HG02610 (cell line): Measurements from ENCODE around the gene P2RX1.

ENCODE experiments used
- ATAC-seq: cut with Tn5 transposase; IDR thresholded peaks from one replicate; pipeline ENCODE4 v1.9.1; 2021; ENCODE audit warnings: mild to moderate bottlenecking, moderate library complexity; ENCODE audit not compliant: unreplicated experiment

Gene P2RX1

DNA sequence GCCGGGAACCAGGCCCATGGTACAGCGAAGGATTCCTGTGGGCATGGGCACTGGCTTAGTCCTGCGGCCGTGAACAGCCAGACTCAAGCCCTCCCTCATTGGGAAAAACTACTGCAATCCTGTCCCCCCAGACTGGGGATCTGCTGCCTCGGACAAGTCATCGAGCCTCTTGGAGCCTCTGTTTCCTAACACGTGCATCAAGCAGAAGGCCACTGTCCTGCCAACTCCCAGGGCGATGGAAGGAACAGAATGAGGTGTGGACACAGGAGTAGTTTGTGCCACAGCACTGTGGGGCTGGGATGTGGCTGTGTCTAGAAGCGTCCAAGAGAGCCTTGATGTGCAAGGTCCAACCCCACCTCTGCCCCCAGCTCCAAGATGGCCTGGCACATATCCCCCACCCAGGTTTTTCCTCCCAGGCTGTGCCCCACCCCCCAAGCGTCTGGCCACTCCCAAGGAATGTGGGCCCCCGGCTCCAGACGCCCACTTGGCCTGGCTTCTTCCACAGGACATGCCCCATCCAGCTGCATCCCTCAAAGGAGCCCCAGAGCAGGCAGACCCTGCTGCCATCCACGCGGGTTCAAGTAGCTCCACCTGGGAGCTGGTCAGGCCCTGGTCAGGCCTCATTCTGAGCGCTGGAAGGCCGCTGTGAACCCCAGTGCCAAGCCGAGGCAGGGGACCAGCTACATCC, 26.8 kb downstream of the P2RX1 start:
- ATAC-seq, result no peak

DNA sequence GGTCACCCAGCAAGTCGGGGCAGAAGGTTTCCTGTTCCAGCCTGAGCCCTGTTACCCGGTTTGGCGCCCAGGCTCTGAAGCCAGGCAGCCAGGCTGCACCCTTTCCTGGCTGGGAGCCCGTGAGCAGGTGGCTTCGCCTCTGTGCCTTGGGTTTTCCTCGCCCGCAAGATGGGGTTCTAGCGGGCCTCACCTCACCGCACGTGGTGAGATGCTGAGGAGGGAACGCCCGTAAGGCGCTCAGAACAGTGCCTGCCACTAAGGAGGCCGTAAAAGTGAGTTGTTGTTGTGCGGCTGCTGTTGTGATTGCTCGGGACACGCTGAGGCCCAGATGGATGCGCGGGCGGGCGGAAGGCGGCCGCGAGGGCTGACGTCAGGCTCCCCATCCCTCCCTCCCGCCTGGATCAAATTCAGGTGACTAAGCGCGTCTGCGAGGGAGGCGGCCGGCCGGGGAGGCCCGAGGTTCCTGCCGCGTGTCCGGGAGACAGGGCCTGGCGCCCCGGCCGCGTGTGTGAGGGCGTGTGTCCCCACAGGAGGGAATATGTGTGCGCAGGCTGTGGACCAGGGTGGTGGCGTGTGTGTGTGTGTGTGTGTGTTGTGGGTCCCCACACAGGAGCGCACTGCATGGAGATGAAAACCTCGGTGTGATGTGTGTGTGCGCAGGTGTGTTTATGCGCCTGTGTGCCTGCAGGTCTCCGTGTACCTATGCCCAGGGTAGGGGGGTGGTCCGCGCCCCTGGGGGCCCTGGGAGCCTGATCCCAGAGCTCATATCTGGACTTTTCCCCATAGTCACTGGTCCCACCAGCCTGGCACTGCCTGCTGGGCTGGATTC, 27.7 kb downstream of the P2RX1 start:
- no peak for ATAC-seq

DNA sequence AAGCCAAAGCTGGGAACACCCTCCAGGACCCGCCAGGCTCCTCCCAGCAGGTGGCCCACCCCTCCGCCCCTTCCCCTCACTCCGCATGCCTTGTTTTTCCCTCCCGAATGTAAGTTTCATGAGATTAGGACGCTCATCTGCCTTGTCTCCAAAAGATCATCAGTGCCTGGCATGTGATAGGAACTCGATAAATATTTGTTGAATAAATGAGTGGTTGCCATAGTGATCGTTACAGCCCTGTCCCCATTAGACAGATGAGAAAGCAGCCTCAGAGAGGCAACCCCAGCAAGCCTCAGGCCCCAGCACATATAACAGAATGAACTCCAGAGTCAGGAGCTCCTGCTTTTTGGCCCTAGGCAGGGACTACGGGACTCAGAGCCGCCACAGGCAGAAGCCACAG, 28.5 kb downstream of the P2RX1 start:
- no peak for ATAC-seq

DNA sequence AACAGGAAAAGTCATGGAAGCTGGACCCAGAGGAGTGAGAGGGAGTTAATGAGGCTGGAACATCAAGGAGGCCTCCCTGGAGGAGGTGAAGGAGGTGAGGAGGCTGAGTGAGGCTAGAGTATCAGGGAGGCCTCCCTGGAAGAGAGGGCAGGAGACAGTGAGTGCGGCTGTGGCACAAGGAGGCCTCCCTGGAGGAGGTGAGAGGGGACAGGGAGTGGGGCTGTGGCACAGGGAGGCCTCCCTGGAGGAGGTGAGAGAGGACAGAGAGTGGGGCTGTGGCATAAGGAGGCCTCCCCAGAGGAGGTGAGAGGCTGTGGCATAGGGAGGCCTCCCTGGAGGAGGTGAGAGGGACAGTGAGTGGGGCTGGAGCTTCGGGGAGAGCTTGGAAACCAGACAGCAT, 28.9 kb downstream of the P2RX1 start:
- ATAC-seq, result no peak

DNA sequence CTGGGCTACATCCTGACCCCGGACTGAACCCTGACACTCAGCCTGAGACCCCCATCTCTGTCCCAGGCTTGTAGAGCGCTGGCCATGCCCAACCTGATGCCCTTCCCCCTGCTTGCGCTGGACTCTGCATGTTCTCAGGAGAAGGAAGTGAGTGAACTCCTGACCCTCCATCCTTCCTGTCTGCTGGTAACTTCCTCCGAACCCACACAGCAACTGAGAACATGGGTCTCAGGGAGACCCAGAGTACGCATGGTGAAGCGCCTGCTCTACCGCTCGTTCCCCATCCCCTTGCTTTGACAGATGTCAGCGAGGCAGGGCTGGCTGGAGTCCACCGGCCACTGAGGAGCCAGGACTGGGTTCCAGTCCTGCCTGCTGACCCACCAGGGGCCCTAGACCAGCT, 29.5 kb downstream of the P2RX1 start:
- ATAC-seq, result no peak

DNA sequence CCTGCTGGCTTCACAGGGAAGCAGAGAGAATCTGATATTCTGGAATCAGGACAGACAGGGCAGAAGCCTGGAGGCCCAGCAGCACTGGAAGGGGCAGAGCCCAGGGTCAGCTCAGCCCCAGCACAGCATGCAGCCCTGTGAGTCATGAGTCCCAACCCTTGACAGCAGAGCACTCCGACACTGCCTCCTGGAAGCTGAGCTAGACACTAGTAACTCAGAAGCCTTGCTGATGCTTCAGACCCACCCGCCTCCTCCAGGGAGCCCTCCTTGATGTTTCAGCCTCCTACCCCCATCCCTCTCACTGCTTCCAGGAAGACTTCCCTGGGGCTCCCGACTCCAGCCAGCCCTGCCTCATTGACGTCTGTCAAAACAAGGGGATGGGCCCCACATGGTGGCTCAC, 30.3 kb downstream of the P2RX1 start:
- ATAC-seq, result no peak

DNA sequence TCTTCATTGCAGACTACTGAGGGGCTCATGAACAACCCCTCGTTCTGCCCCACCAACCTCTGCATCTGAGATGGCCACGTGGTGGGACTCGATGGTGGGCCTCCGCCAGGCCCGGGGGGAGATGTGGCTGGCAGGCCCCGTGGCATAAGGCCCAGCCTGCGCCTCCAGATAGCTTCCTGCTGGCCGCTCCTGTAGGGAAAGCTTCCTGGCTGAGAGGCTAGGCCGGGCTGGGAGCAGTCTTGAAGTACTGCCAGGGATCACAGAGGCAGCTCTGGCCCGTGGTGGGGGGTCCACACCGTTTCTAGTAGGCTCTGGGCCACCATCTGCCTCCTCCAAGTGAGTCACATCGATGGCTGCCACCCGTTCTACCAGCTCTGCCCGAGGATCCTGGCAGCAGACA, 31.0 kb downstream of the P2RX1 start:
- ATAC-seq, result no peak

DNA sequence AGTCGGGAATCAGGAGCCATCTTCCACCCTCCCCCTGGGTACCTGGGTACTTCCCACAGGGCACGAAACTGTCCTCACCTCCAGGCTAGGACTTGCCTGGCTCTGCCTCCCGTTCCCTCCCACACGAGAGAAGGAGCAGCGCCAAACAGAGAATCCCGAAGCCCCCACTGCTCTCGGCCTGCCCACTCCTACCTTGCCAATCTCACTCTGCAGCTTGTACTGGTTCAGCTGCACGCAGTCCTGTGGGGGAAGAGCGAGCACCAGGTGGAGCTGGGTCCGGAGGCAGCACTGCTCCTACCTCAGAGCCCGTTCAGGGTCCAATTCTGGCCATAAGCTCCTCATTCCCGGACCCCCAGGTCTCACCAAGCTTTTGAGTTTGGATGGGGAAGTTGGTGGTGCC, 32.1 kb downstream of the P2RX1 start:
- no peak for ATAC-seq

DNA sequence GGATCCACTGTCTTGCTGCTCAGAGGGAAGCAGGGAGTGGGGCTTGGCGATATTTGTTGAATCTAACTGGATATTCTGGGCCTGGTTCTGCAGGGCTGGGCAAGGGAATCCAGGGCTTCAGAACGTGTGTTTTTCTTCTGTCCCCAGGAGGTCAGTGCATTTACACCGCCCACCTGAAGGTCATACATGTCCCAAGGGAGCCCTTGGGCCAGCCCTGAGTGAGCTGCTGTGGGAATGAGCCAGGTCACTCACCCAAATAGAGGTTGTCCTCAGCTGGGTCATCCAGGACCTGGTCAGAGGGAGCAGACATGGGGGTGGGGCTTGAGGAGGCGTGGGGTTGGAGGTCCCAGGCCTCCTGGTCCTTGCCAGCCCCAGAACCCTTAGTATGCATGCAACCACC, 34.0 kb downstream of the P2RX1 start:
- no peak for ATAC-seq

DNA sequence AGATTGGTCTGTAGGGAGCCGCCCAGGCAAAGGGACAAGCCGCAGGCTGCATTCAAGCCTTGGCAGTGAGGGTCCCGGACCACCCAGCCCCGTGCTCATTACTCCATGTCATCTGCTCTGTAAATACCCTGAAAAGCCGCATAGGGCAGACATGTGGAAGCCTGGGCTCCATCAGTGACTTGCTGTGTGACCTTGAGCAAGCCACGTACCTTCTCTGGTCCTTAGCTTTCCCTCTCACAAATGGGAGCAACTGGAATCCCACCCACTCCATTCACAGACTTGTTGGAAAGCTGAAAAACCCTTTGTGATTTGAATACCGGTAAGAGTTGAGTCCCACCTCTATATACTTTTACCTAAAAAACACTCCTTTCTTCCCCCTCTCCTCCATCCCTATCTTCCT, 35.3 kb downstream of the P2RX1 start:
- no peak for ATAC-seq

DNA sequence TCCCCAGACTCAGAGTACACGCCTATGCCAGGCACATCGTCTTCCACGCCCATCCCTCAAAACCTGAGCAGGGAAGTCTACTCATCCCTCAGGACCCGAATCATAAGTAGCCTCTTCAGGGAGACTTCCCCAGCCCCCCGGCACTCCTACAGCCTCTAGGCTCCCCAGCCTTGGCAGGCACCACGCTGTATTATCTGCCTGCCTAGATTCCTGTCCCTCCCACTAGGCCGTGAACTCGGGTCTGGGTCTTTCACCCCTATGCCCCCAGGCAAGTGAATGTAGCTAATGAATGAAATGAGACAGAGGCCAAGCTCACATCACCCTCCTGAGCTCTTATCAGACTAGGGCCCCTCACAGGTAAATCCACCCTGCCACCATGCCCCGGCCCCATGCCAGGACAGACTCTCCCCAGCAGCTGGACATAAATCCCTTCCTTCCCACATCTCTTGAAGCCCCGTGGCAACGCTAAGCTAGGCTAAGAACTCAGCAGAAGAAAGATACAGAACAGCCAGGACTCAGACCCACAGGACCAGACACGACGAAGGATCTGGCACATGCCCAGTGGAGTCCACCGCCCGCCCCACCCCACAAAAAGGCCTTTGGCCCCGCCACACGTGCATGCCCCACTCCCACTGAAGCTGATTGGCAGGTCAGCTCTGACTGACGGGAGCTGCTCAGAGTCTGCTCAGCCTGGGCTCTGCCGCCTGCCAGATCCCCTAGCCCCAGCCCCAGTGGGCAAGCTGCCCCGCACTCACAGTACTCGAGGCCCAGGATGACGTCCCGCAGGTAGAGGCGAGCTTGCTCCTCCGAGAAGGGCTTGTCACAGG, 36.5 kb downstream of the P2RX1 start:
- ATAC-seq, result no peak

DNA sequence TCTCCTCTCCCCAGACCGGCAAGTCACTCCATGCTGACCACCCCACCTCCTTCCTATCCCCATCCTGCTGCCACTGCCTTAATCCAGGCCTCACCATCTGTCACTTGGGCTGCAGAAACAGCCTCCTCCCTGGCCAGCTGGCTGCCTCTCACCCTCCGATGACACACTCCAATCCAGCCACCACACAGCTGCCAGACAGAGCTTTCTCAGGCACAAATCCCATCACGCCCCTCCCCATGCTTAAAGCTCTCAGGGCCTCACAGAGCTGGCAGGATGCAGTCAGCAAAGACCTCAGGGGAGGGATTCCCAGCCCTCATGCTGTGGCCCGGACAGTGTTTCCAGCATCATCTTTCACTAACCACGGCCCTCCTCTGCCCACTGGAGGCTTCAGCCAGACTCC, 37.1 kb downstream of the P2RX1 start:
- ATAC-seq, result no peak

DNA sequence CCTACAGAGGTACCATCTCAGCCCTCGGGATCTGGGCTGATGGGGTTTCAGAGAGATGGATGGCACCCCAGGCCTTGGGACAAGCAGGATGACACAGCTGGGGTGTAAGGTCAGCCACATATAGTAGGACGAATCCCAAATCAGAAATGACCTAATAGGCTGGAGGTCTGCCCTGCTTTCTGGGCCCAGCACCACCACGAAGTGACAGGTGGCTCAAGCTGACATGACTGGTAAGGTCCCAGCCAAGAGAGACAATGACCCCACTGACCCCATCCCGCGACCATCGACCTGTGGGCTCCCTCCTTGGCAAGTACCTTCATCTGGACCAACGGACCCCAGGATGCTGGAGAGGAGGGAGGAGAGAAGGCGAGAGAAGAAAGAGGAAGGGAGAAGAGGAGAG, 39.0 kb downstream of the P2RX1 start:
- ATAC-seq, result no peak

DNA sequence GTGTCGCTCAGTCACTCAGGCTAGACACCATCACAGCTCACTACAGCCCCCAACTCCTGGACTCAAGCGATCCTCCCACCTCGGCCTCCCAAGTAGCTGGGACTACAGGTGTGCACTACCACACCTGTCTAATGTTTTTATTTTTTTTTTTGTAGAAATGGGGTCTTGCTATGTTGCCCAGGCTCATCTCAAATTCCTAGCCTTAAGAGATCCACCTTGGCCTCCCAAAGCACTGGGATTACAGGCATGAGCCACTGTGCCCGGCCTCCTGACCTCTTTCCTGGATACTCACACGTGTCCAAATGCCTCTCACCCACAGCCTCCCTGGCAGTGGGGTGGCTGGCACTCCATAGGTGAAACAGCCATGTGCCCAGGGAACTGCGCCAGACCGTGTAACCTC, 40.9 kb downstream of the P2RX1 start:
- no peak for ATAC-seq

DNA sequence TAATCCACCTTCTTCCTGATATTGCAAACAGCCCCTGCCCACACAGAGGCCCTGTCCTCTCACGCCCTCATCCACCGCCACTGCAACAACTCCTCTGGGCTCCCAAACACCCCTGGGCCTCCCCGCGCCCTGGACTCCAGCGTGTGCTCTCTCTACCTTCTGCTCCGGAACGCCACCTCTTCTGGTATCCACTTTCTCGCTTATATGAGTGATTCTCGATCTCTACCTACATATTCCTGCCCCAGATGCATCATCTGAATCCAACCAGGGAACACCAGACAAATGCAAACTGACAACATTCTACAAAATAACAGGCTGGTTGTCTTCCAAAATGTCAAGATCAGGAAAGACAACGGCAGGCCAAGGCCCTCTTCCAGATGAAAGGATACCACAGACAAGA, 42.4 kb downstream of the P2RX1 start:
- no peak for ATAC-seq

DNA sequence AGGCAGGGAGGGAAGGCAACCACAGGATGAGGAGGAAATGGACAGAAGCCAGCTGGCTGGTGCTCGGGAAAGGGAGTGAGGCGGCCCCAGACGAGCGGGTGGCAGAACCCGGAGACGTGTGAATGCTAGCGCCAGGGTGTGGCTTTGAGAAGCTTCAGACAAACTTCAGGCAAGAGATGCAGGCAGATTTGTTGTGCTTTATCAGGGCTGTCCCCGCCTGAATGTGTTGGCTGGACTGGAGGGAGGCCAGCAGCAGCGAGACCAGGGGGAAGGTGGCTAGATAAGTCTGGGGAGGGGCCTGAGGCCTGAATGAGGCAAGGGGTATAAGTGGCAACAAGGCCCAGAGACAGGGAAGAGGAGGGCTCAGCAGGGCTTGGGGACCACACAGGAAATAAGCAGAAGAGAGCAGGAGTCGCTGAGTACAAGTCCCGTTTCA, 45.4 kb downstream of the P2RX1 start:
- ATAC-seq, result peak; percentile 51

DNA sequence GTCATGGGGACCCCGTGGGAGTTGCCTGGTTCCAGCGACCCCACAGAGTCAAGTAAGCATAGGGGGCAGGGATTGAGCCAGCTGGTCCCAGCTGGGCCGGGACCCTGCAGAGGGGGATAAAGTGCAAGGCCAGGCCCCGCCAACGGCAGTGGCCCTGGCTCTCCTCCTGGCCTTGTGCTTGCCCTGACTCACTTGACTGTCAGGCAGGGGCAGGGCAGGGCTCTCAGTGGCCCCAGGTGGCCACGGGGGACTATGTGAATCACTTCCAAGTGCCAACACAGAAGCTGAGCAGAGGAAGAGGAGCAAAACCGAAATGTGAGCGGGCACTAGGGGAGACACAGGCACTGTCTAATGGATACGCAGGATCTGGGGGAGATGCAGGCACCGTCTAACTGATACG, 48.7 kb downstream of the P2RX1 start:
- ATAC-seq, result no peak

DNA sequence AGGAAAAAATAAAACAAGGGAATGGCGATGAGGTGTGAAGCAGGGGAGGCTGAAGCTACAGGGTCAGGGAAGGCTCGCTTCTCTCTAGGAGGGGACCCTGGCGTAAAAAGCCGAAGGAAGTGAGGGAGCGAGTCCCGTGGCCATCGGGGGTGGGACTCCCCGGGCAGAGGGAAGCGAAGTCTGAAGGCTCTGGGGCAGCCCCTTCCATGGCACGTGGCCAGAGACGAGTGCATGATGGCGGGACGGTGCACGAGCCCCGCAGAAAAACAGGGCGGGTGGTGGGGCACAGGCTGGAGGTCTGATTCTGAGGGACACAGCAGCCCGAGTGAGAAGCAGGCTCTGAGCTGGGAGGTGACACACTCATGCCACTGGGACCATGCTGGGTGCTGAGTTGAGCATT, 49.2 kb downstream of the P2RX1 start:
- no peak for ATAC-seq

DNA sequence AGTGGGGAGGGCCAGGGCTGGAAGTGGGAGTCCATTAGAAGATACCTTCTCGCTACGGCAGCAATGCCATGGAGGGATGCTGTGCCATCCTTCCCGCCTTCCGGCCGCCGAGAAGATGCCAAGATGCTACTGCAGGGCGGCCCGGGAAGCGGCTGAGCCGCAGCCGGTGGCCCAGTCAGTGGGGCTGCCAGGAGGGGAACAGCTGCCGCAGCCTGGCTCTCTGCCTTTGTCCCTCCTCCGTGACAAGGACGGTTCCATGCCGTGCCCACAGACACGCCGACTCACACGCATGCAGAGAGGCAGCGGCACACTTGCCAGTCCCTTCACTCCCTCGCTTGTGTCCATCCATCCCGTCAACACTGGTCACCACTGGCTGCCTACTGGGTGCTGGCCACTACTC, 50.0 kb downstream of the P2RX1 start:
- ATAC-seq, result no peak

DNA sequence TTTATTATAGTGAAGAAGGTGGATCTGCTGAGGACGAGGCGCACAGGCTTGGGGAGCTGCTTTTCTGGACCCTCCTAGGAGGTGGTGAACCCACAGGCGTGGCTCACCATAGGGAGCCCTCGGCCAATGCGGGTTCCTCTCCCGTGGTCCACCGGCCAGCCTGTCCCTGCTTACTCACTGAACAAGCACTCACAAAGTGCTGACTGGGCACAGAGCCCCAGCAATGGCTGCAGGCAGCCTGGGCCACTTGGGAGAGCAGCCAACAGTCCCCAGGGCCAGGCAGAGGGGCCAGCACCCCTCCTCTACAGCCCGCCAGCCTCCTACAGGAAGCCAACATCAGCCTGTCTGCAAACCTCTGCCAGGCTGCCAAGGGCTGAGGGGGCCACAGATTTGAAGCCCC, 51.1 kb downstream of the P2RX1 start:
- ATAC-seq, result no peak

DNA sequence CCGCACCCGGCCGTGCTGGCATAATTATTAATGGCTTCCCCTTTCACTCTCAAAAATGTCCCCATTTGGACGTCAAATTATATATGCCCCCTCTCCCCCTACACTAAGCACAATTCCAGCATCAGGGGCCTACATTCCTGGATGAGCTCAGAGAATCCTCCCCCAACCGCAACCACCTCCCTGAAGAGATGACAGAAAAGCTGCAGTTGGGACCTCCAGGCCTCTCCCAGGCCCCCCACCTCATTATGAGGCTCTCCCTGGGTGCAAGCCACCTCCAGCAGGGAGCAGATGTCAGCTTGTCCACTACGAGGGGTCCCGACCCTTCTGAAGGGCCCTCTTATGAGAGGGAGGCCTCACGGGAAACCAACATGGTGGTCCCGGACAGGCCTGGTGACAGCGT, 51.7 kb downstream of the P2RX1 start:
- ATAC-seq, result no peak
